RWPE2 (cell line): ENCODE results near the gene DCST2.
"Not testable (repeated sequence)": the region's sequence is repeated elsewhere in the genome, so short reads cannot be mapped to it uniquely, and the experiment has no call there.

Source experiments
- ATAC-seq: fragments of 200-7000 bp; cut with Tn5 transposase; 3 replicates; pipeline ENCODE4 v1.9.1; 2021; ENCODE audit warnings: low read depth
- DNase-seq: peaks from one replicate; pipeline ENCODE4 v3.0.0-alpha.2; 2020; ENCODE audit warnings: low spot score
- H3K27ac ChIP-seq: fragments of 450-650 bp; 2 replicates; pipeline ENCODE4 v1.5.1; 2017; ENCODE audit warnings: mild to moderate bottlenecking; ENCODE audit not compliant: poor library complexity, severe bottlenecking
- H3K27me3 ChIP-seq: fragments of 250-450 bp; sonication (Bioruptor Pico); 2 replicates; pipeline ENCODE4 v1.5.1; 2021; ENCODE audit warnings: mild to moderate bottlenecking, moderate library complexity; ENCODE audit not compliant: insufficient read depth, poor library complexity, severe bottlenecking
- H3K36me3 ChIP-seq: fragments of 250-450 bp; sonication (Bioruptor Pico); 2 replicates; pipeline ENCODE4 v1.5.1; 2020; ENCODE audit warnings: low read depth, mild to moderate bottlenecking, moderate library complexity
- H3K4me1 ChIP-seq: fragments of 250-450 bp; sonication (Bioruptor Pico); 2 replicates; pipeline ENCODE4 v1.5.1; 2021; ENCODE audit warnings: mild to moderate bottlenecking, moderate library complexity; ENCODE audit not compliant: insufficient read depth, poor library complexity, severe bottlenecking
- H3K4me3 ChIP-seq: fragments of 250-450 bp; sonication (Bioruptor Pico); 2 replicates; pipeline ENCODE4 v1.5.1; 2021; ENCODE audit warnings: mild to moderate bottlenecking, moderate library complexity; ENCODE audit not compliant: severe bottlenecking
- H3K9me3 ChIP-seq: fragments of 250-450 bp; sonication (Bioruptor Pico); 2 replicates; pipeline ENCODE4 v1.5.1; 2021; ENCODE audit warnings: mild to moderate bottlenecking, moderate library complexity; ENCODE audit not compliant: severe bottlenecking
- CTCF ChIP-seq: fragments of 450-650 bp; IDR thresholded peaks from one replicate; pipeline ENCODE4 v1.5.1; 2017; ENCODE audit warnings: mild to moderate bottlenecking, moderate library complexity; ENCODE audit not compliant: poor library complexity, severe bottlenecking

Gene DCST2

GRCh38 chr1:154996966-154997701, 36.4 kb downstream of the DCST2 start:
- no peaks in the 10 kb centered on the region for H3K36me3 ChIP-seq
- H3K27me3 ChIP-seq, result no peaks in the 10 kb centered on the region
- H3K4me1 ChIP-seq, result peaks cover 6% of the 10 kb centered on the region
- no peak overlapping the region for H3K27ac ChIP-seq
- no peaks in the 10 kb centered on the region for H3K9me3 ChIP-seq
- ATAC-seq (no peak), DNase-seq (no peak)
- H3K4me3 ChIP-seq, result no peak overlapping the region
- no peak for TF ChIP-seq CTCF

- not testable (repeated sequence) for H3K36me3 ChIP-seq, H3K9me3 ChIP-seq, H3K27me3 ChIP-seq, H3K4me1 ChIP-seq, H3K27ac ChIP-seq, H3K4me3 ChIP-seq
- ATAC-seq, result 0 out of 3 replicates have a peak, but pooled peaks have one; percentile 24
- peak; percentile 79 for TF ChIP-seq CTCF
- peak; percentile 60 for DNase-seq
Observed at GRCh38 chr1:154995301-154995983, 38.1 kb downstream of the DCST2 start.

- Histone ChIP-seq H3K4me3 (no peak overlapping the region), H3K36me3 (peaks cover 15% of the 10 kb centered on the region), H3K4me1 (no peaks in the 10 kb centered on the region), H3K27ac (no peak overlapping the region), H3K27me3 (no peaks in the 10 kb centered on the region), H3K9me3 (no peaks in the 10 kb centered on the region)
- TF ChIP-seq CTCF, result no peak
- ATAC-seq (no peak), DNase-seq (no peak)
Observed at GRCh38 chr1:154994591-154994990, 39.0 kb downstream of the DCST2 start.

GRCh38 chr1:154994269-154994587, 39.4 kb downstream of the DCST2 start:
- no peak overlapping the region for H3K4me3 ChIP-seq

More at GRCh38 chr1:154994269-154994587, 39.4 kb downstream of the DCST2 start:
- TF ChIP-seq CTCF, result no peak
- DNase-seq, result no peak
- H3K36me3 ChIP-seq, result peaks cover 19% of the 10 kb centered on the region
- no peaks in the 10 kb centered on the region for H3K27me3 ChIP-seq
- H3K4me1 ChIP-seq, result no peaks in the 10 kb centered on the region
- H3K27ac ChIP-seq, result peak overlapping the region; percentile 13
- H3K9me3 ChIP-seq, result no peaks in the 10 kb centered on the region
- ATAC-seq, result no peak
